HCT116 (cell line): Measurements from ENCODE around the gene SLC25A19. TPM values are rescaled to one million over a fixed set of nuclear protein-coding genes. Genes with fewer than 3 reads are reported as not detected.

Experiments
- ATAC-seq: fragments of 200-7000 bp; cut with Tn5 transposase; 2 replicates; pipeline ENCODE4 v1.9.1; 2020; ENCODE audit warnings: mild to moderate bottlenecking, moderate library complexity
- BruUV-seq: library from RNA; stranded (reverse); fragments of 400-500 nt; replicated peaks from 2 replicates; lab custom pipeline; 2021; lab: Mats Ljungman, UMichigan
- CTCF ChIA-PET: fragments of 300-600 bp; sonication (Branson Sonifier 250); formaldehyde crosslinking; loops from one replicate; lab custom pipeline; 2021; ENCODE audit warnings: antibody characterized with exemption; lab: Charles Lee
- POLR2A ChIA-PET: fragments of 300-600, 350-600 bp; sonication (Branson Sonifier 250); formaldehyde crosslinking; loops from one replicate; lab custom pipeline; 2021; ENCODE audit warnings: antibody characterized with exemption; lab: Charles Lee
- RAD21 ChIA-PET, 2 experiments: fragments of 300-600 bp; sonication (Branson Sonifier 250); formaldehyde crosslinking; loops; one replicate each; lab custom pipeline; 2023; ENCODE audit warnings: low total read pairs in 2 of 2; ENCODE audit not compliant: uncharacterized antibody in 2 of 2, unreplicated experiment in 2 of 2, low non-redundant PET in 1 of 2; lab: Charles Lee
- DNase-seq: peaks from one replicate; pipeline ENCODE4 v3.0.0-alpha.2; 2010; ENCODE audit warnings: low read depth, low spot score
- H2AFZ ChIP-seq: fragments of 200-600 bp; shearing (Covaris generic), sonication (generic); 2 replicates; pipeline ENCODE4 v1.6.1; 2017; ENCODE audit warnings: low read depth, mixed run types, mixed read lengths, antibody characterized with exemption, low read length; ENCODE audit not compliant: poor library complexity, severe bottlenecking
- H3K27ac ChIP-seq: 2 replicates; pipeline ENCODE4 v1.5.1; 2012; ENCODE audit warnings: low read depth, low read length
- H3K27me3 ChIP-seq: fragments of 200-600 bp; sonication (generic); 2 replicates; pipeline ENCODE4 v1.6.1; 2016; ENCODE audit warnings: mixed run types, low read length, mixed read lengths; ENCODE audit not compliant: insufficient read depth
- H3K36me3 ChIP-seq, 2 experiments: fragments of 200-500 bp in 1 of 2; fragments of 200-600 bp in 1 of 2; sonication (Bioruptor generic) in 1 of 2; sonication (generic) in 1 of 2; 2 replicates each; pipeline versions ENCODE4 v1.5.1 to v1.6.1; 2014 to 2016; ENCODE audit warnings: low read length in 2 of 2, inconsistent platforms in 1 of 2, mixed read lengths in 1 of 2, mixed run types in 1 of 2; ENCODE audit not compliant: insufficient read depth in 2 of 2, control insufficient read depth in 1 of 2
- H3K4me1 ChIP-seq, 2 experiments: fragments of 200-600 bp in 1 of 2; sonication (generic) in 1 of 2; 2 replicates each; pipeline versions ENCODE4 v1.5.1 to v1.6.1; 2012 to 2017; ENCODE audit warnings: low read length in 2 of 2, inconsistent platforms in 1 of 2, mild to moderate bottlenecking in 1 of 2, mixed read lengths in 1 of 2, mixed run types in 1 of 2, moderate library complexity in 1 of 2; ENCODE audit not compliant: insufficient read depth in 2 of 2, control insufficient read depth in 1 of 2
- H3K4me2 ChIP-seq: fragments of 200-600 bp; sonication (generic); 2 replicates; pipeline ENCODE4 v1.6.1; 2017; ENCODE audit warnings: mixed run types, low read length, mixed read lengths
- H3K4me3 ChIP-seq, 2 experiments: fragments of 200-600 bp in 1 of 2; sonication (generic) in 1 of 2; replicated peaks in 1 of 2; 2 replicates each; pipeline ENCODE4 v1.5.1; 2011 to 2016; ENCODE audit warnings: low read length in 2 of 2, control low read depth in 1 of 2, low read depth in 1 of 2, mild to moderate bottlenecking in 1 of 2, mixed read lengths in 1 of 2, mixed run types in 1 of 2
- H3K79me2 ChIP-seq: fragments of 200-600 bp; sonication (generic); 2 replicates; pipeline ENCODE4 v1.6.1; 2017; ENCODE audit warnings: mild to moderate bottlenecking, mixed run types, low read length, moderate library complexity, mixed read lengths; ENCODE audit not compliant: insufficient read depth
- H3K9ac ChIP-seq: fragments of 200-600 bp; sonication (generic); 2 replicates; pipeline ENCODE4 v1.6.1; 2016; ENCODE audit warnings: low read length, mixed read lengths
- H3K9me2 ChIP-seq: fragments of 200-600 bp; sonication (generic), shearing (Covaris generic); 2 replicates; pipeline ENCODE4 v1.6.1; 2017; ENCODE audit warnings: mixed run types, mild to moderate bottlenecking, moderate library complexity; ENCODE audit not compliant: insufficient read depth
- H3K9me3 ChIP-seq, 2 experiments: fragments of 200-500 bp in 1 of 2; fragments of 200-600 bp in 1 of 2; sonication (Bioruptor generic) in 1 of 2; sonication (generic) in 1 of 2; 2 replicates each; pipeline ENCODE4 v1.6.1; 2014 to 2017; ENCODE audit warnings: low read length in 2 of 2, mixed read lengths in 2 of 2, inconsistent platforms in 1 of 2, low read depth in 1 of 2, mild to moderate bottlenecking in 1 of 2, mixed run types in 1 of 2, moderate library complexity in 1 of 2; ENCODE audit not compliant: control insufficient read depth in 1 of 2, insufficient read depth in 1 of 2
- H4K20me1 ChIP-seq: fragments of 200-600 bp; sonication (generic), shearing (Covaris generic); 2 replicates; pipeline ENCODE4 v1.6.1; 2017; ENCODE audit warnings: mixed run types, mild to moderate bottlenecking, moderate library complexity; ENCODE audit not compliant: insufficient read depth
- CTCF ChIP-seq, 3 experiments: fragments of 200-600 bp in 1 of 3; sonication (generic) in 1 of 3; IDR thresholded peaks in 2 of 3; conservative IDR thresholded peaks in 1 of 3; 2 replicates each; pipeline ENCODE4 v1.5.1; 2012 to 2017; ENCODE audit warnings: low read depth in 2 of 3, low read length in 2 of 3, antibody characterized with exemption in 1 of 3, borderline replicate concordance in 1 of 3, control low read depth in 1 of 3, mild to moderate bottlenecking in 1 of 3, mixed read lengths in 1 of 3, mixed run types in 1 of 3, moderate library complexity in 1 of 3; ENCODE audit not compliant: insufficient read depth in 1 of 3
- EGR1 ChIP-seq: IDR thresholded peaks from 2 replicates; pipeline ENCODE4 v1.6.1; 2012; ENCODE audit warnings: low read depth
- FOSL1 ChIP-seq: IDR thresholded peaks from 2 replicates; pipeline ENCODE4 v1.6.1; 2012; ENCODE audit warnings: low read depth
- JUND ChIP-seq: IDR thresholded peaks from 2 replicates; pipeline ENCODE4 v1.6.1; 2012
- POLR2AphosphoS5 ChIP-seq: IDR thresholded peaks from 2 replicates; pipeline ENCODE4 v1.6.1; 2011; ENCODE audit warnings: mild to moderate bottlenecking, low read depth, low read length, moderate library complexity
- RAD21 ChIP-seq: IDR thresholded peaks from 2 replicates; pipeline ENCODE4 v1.6.1; 2012; ENCODE audit warnings: low read depth, mild to moderate bottlenecking
- SIN3A ChIP-seq: IDR thresholded peaks from 2 replicates; pipeline ENCODE4 v1.6.1; 2012; ENCODE audit warnings: low read depth
- SP1 ChIP-seq: IDR thresholded peaks from 2 replicates; pipeline ENCODE4 v1.6.1; 2012; ENCODE audit warnings: low read depth
- ZNF274 ChIP-seq: fragments of 200-500 bp; sonication (Bioruptor generic); IDR thresholded peaks from 2 replicates; pipeline ENCODE4 v1.6.1; 2014; ENCODE audit warnings: mild to moderate bottlenecking, low read depth, low read length, inconsistent platforms
- intact Hi-C: fragments of 100-400 bp; cut with micrococcal nuclease; formaldehyde crosslinking; loops from 2 replicates; pipeline ENCODE4 v1.10.0; 2022
- total RNA-seq: library from RNA; stranded (reverse); gene quantifications from one replicate; pipeline ENCODE4 v1.2.1, GENCODE V29; 2021; ENCODE audit not compliant: unreplicated experiment
- TF ChIP-seq, protein P1 (sequence below): IDR thresholded peaks from 2 replicates; pipeline ENCODE4 v1.6.1; 2011; ENCODE audit warnings: mild to moderate bottlenecking, low read length, moderate library complexity; ENCODE audit not compliant: insufficient replicate concordance; ENCODE audit errors: extremely low read depth
- TF ChIP-seq, protein P2 (sequence below): IDR thresholded peaks from 2 replicates; pipeline ENCODE4 v1.6.1; 2012; ENCODE audit warnings: low read depth
- TF ChIP-seq, protein P3 (sequence below): IDR thresholded peaks from 2 replicates; pipeline ENCODE4 v1.6.1; 2012
- TF ChIP-seq, protein P4 (sequence below): IDR thresholded peaks from 2 replicates; pipeline ENCODE4 v1.6.1; 2012

The SLC25A19 gene
- total RNA-seq, 1 experiment from 2014 or later: 38.7 TPM

GRCh38 chr17:75225016-75225415 is 64.2 kb downstream of the SLC25A19 start:
- no peak overlapping the region for H3K9ac ChIP-seq
- intact Hi-C loops: no loop called here
- DNase-seq: no peak
- H3K9me3 ChIP-seq: no peaks in the 10 kb centered on the region
- peaks cover 35 to 72% of the 10 kb centered on the region in 2 experiments; a peak in 3 of 4 replicates for H3K36me3 ChIP-seq
- ChIA-PET CTCF (interaction anchor here (1.2 kb wide), 1 partner anchor 187 kb away, joined by 3 read pairs; no protein-coding TSS in a partner anchor), RAD21 (no interaction called here), POLR2A (no interaction called here)
- BruUV-seq: no TSS peak
- H4K20me1 ChIP-seq: no peaks in the 10 kb centered on the region
- H2AFZ ChIP-seq: no peak overlapping the region
- ATAC-seq: no peak
- no peaks in the 10 kb centered on the region for H3K9me2 ChIP-seq
- H3K4me1 ChIP-seq: no peaks in the 10 kb centered on the region
- H3K4me2 ChIP-seq: no peak overlapping the region
- H3K79me2 ChIP-seq: peaks cover 24% of the 10 kb centered on the region
- H3K4me3 ChIP-seq: no peak overlapping the region
- TF ChIP-seq, protein P1, sequence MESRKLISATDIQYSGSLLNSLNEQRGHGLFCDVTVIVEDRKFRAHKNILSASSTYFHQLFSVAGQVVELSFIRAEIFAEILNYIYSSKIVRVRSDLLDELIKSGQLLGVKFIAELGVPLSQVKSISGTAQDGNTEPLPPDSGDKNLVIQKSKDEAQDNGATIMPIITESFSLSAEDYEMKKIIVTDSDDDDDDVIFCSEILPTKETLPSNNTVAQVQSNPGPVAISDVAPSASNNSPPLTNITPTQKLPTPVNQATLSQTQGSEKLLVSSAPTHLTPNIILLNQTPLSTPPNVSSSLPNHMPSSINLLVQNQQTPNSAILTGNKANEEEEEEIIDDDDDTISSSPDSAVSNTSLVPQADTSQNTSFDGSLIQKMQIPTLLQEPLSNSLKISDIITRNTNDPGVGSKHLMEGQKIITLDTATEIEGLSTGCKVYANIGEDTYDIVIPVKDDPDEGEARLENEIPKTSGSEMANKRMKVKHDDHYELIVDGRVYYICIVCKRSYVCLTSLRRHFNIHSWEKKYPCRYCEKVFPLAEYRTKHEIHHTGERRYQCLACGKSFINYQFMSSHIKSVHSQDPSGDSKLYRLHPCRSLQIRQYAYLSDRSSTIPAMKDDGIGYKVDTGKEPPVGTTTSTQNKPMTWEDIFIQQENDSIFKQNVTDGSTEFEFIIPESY: no peak
- TF ChIP-seq SP1 (no peak), FOSL1 (no peak), POLR2AphosphoS5 (no peak), SIN3A (no peak), ZNF274 (no peak), CTCF (IDR thresholded peaks at IDR 0.05 in 2 of 3, conservative IDR thresholded peaks at IDR 0.05 in 1 of 3; ENCODE audit: borderline replicate concordance in 1 of 3, insufficient read depth in 1 of 3, low read depth in 2 of 3, low read length in 2 of 3) (no peak), EGR1 (no peak), JUND (no peak), RAD21 (no peak)
- TF ChIP-seq, protein P2, sequence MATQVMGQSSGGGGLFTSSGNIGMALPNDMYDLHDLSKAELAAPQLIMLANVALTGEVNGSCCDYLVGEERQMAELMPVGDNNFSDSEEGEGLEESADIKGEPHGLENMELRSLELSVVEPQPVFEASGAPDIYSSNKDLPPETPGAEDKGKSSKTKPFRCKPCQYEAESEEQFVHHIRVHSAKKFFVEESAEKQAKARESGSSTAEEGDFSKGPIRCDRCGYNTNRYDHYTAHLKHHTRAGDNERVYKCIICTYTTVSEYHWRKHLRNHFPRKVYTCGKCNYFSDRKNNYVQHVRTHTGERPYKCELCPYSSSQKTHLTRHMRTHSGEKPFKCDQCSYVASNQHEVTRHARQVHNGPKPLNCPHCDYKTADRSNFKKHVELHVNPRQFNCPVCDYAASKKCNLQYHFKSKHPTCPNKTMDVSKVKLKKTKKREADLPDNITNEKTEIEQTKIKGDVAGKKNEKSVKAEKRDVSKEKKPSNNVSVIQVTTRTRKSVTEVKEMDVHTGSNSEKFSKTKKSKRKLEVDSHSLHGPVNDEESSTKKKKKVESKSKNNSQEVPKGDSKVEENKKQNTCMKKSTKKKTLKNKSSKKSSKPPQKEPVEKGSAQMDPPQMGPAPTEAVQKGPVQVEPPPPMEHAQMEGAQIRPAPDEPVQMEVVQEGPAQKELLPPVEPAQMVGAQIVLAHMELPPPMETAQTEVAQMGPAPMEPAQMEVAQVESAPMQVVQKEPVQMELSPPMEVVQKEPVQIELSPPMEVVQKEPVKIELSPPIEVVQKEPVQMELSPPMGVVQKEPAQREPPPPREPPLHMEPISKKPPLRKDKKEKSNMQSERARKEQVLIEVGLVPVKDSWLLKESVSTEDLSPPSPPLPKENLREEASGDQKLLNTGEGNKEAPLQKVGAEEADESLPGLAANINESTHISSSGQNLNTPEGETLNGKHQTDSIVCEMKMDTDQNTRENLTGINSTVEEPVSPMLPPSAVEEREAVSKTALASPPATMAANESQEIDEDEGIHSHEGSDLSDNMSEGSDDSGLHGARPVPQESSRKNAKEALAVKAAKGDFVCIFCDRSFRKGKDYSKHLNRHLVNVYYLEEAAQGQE: no peak
- TF ChIP-seq, protein P3, sequence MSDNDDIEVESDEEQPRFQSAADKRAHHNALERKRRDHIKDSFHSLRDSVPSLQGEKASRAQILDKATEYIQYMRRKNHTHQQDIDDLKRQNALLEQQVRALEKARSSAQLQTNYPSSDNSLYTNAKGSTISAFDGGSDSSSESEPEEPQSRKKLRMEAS: no peak
- TF ChIP-seq, protein P4, sequence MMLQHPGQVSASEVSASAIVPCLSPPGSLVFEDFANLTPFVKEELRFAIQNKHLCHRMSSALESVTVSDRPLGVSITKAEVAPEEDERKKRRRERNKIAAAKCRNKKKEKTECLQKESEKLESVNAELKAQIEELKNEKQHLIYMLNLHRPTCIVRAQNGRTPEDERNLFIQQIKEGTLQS: no peak
- no peaks in the 10 kb centered on the region for H3K27me3 ChIP-seq
- no peak overlapping the region for H3K27ac ChIP-seq
